Peyer's patch (tissue), 4 donors: ENCODE data around the gene SRP72. TPM values are rescaled to one million over a fixed set of nuclear protein-coding genes. Genes with fewer than 3 reads are reported as not detected.

Source experiments
- DNase-seq, 3 donors: peaks; one replicate each; pipeline ENCODE4 v3.0.0-alpha.2; 2017 to 2019
- H3K27ac ChIP-seq, 4 donors: fragments of 200-600 bp; sonication (generic); one replicate each; pipeline ENCODE4 v1.5.1; 2016 to 2019
- H3K27me3 ChIP-seq, 2 donors: fragments of 200-600 bp; sonication (generic); one replicate each; pipeline ENCODE4 v1.5.1; 2019
- H3K36me3 ChIP-seq, 3 donors: fragments of 200-600 bp; sonication (generic); one replicate each; pipeline ENCODE4 v1.5.1; 2016 to 2019
- H3K4me1 ChIP-seq, 4 donors: fragments of 200-600 bp; sonication (generic); one replicate each; pipeline ENCODE4 v1.5.1; 2016 to 2019
- H3K4me3 ChIP-seq, 4 donors: fragments of 200-600 bp; sonication (generic); 1 replicate in 3 of 4; 2 replicates in 1 of 4; pipeline ENCODE4 v1.5.1; 2016 to 2019; ENCODE audit warnings: mild to moderate bottlenecking in 1 of 4
- H3K9me3 ChIP-seq, 4 donors: fragments of 200-600 bp; sonication (generic); one replicate each; pipeline ENCODE4 v1.5.1; 2016 to 2019; ENCODE audit warnings: mild to moderate bottlenecking in 1 of 4
- CTCF ChIP-seq, 6 experiments: fragments of 450-650 bp in 4 of 6; fragments of 200-600 bp in 2 of 6; sonication (generic) in 1 of 6; IDR thresholded peaks; one replicate each; pipeline ENCODE4 v1.5.1; 2017 to 2019; ENCODE audit warnings: antibody characterized with exemption in 6 of 6, mild to moderate bottlenecking in 3 of 6, moderate library complexity in 1 of 6
- POLR2A ChIP-seq, 2 donors: fragments of 450-650 bp; IDR thresholded peaks; one replicate each; pipeline ENCODE4 v1.5.1; 2017; ENCODE audit warnings: antibody characterized with exemption in 2 of 2, mild to moderate bottlenecking in 2 of 2, moderate library complexity in 2 of 2
- total RNA-seq, 4 donors: library from RNA; depleted of rRNA; stranded (reverse); fragments of >200 nt; gene quantifications; one replicate each; pipeline ENCODE4 v1.1.0, GENCODE V29; 2016

Gene SRP72
- total RNA-seq, 4 donors from 2014 or later = 28.9 to 191 (median 38.4) TPM

- Histone ChIP-seq H3K27ac (no peak overlapping the region), H3K27me3 (no peaks in the 10 kb centered on the region), H3K4me1 (no peaks in the 10 kb centered on the region), H3K9me3 (no peaks in the 10 kb centered on the region), H3K36me3 (no peaks in the 10 kb centered on the region), H3K4me3 (no peak overlapping the region)
- TF ChIP-seq CTCF (IDR thresholded peaks at IDR 0.05) (no peak), POLR2A (IDR thresholded peaks at IDR 0.05) (no peak)
- DNase-seq = no peak
Observed at GRCh38 chr4:56550642-56551041, 83.2 kb downstream of the SRP72 start.

GRCh38 chr4:56551516-56551915 lies 84.1 kb downstream of the SRP72 start:
- DNase-seq = no peak
- Histone ChIP-seq H3K4me3 (no peak overlapping the region), H3K36me3 (no peaks in the 10 kb centered on the region), H3K9me3 (no peaks in the 10 kb centered on the region), H3K4me1 (no peaks in the 10 kb centered on the region), H3K27ac (no peak overlapping the region), H3K27me3 (no peaks in the 10 kb centered on the region)
- no peak for TF ChIP-seq CTCF (IDR thresholded peaks at IDR 0.05)
- TF ChIP-seq POLR2A (IDR thresholded peaks at IDR 0.05) = no peak

GRCh38 chr4:56552273-56552672 lies 84.9 kb downstream of the SRP72 start:
- H3K4me1 ChIP-seq = no peaks in the 10 kb centered on the region
- no peaks in the 10 kb centered on the region for H3K27me3 ChIP-seq
- no peak for TF ChIP-seq CTCF (IDR thresholded peaks at IDR 0.05)
- no peak for DNase-seq
- H3K27ac ChIP-seq = no peak overlapping the region
- no peaks in the 10 kb centered on the region for H3K36me3 ChIP-seq
- no peaks in the 10 kb centered on the region for H3K9me3 ChIP-seq
- no peak overlapping the region for H3K4me3 ChIP-seq

Other genes starting within 250 kb of the SRP72 start
- 1 to 10 TPM; 7.2 to 9.9 (median 9.6) TPM for gene AASDH, start 80.1 kb upstream of the SRP72 start, total RNA-seq
- 1 to 10 TPM; 1.6 to 5.0 (median 2.3) TPM for gene PPAT, start 32.0 kb upstream of the SRP72 start, total RNA-seq
- gene PAICS, start 31.4 kb upstream of the SRP72 start, total RNA-seq = 10 to 100 TPM; 21.7 to 30.5 (median 25.4) TPM
- gene ARL9, start 38.2 kb downstream of the SRP72 start, total RNA-seq = not detected
- 10 to 100 TPM in 1 of 4 donors, 1 to 10 TPM in 3; 2.7 to 14.4 (median 7.0) TPM for gene HOPX, start 213.7 kb downstream of the SRP72 start, total RNA-seq